Upper lobe of right lung (tissue), 1 donor: ENCODE results near the gene KANSL3. TPM values are rescaled to one million over a fixed set of nuclear protein-coding genes. Genes with fewer than 3 reads are reported as not detected.

ENCODE experiments used
- ATAC-seq: fragments of 200-7000 bp; cut with Tn5 transposase; one replicate; pipeline ENCODE4 v1.9.1; 2020; ENCODE audit warnings: mild to moderate bottlenecking, moderate library complexity
- DNase-seq: peaks from one replicate; pipeline ENCODE4 v3.0.0-alpha.2; 2020
- H3K27ac ChIP-seq: fragments of 200-600 bp; one replicate; pipeline ENCODE4 v1.8.0; 2022
- H3K27me3 ChIP-seq: fragments of 200-600 bp; one replicate; pipeline ENCODE4 v1.8.0; 2022; ENCODE audit warnings: mild to moderate bottlenecking
- H3K36me3 ChIP-seq: fragments of 200-600 bp; one replicate; pipeline ENCODE4 v1.8.0; 2022
- H3K4me1 ChIP-seq: fragments of 200-600 bp; one replicate; pipeline ENCODE4 v1.8.0; 2022
- H3K4me3 ChIP-seq: fragments of 200-600 bp; one replicate; pipeline ENCODE4 v1.8.0; 2022; ENCODE audit warnings: mild to moderate bottlenecking
- H3K9me3 ChIP-seq: fragments of 200-600 bp; one replicate; pipeline ENCODE4 v1.8.0; 2022
- CTCF ChIP-seq: fragments of 200-600 bp; IDR thresholded peaks from one replicate; pipeline ENCODE4 v1.8.0; 2022; ENCODE audit warnings: antibody characterized with exemption
- intact Hi-C: fragments of 100-400 bp; cut with DNase I; formaldehyde crosslinking; loops from one replicate; pipeline ENCODE4 v1.11.0; 2022
- total RNA-seq: library from RNA; stranded (reverse); fragmentation: NEBNext Ultra II Directional; extraction: Animal tissue kit (Norgen Biotek cat#: 25700); gene quantifications from one replicate; pipeline ENCODE4 v1.2.1, GENCODE V29; 2021
- donor health status: DM: no; HTN: yes; CAD: no; lungs with severe emphysema.

Gene KANSL3
- total RNA-seq, 1 donor from 2014 or later: 50.1 TPM

GRCh38 chr2:96547731-96548171, 90.4 kb downstream of the KANSL3 start:
- TF ChIP-seq CTCF: no peak
- ATAC-seq: no peak
- intact Hi-C loops: no loop called here
- Histone ChIP-seq H3K36me3 (peaks cover 52% of the 10 kb centered on the region), H3K4me3 (no peak overlapping the region), H3K27me3 (no peaks in the 10 kb centered on the region), H3K27ac (no peak overlapping the region), H3K9me3 (no peaks in the 10 kb centered on the region), H3K4me1 (peaks cover 10% of the 10 kb centered on the region)
- no peak for DNase-seq

- Histone ChIP-seq H3K27ac (no peak overlapping the region), H3K36me3 (peaks cover 49% of the 10 kb centered on the region), H3K9me3 (no peaks in the 10 kb centered on the region), H3K4me3 (no peak overlapping the region), H3K27me3 (no peaks in the 10 kb centered on the region), H3K4me1 (peaks cover 10% of the 10 kb centered on the region)
- peak; percentile 40 for DNase-seq
- no peak for ATAC-seq
- intact Hi-C loops: no loop called here
- no peak for TF ChIP-seq CTCF
Measured at GRCh38 chr2:96547203-96547641, 90.9 kb downstream of the KANSL3 start.

- H3K9me3 ChIP-seq: no peaks in the 10 kb centered on the region
- H3K27ac ChIP-seq: no peak overlapping the region
- H3K36me3 ChIP-seq: peaks cover 48% of the 10 kb centered on the region
- intact Hi-C loops: no loop called here
- peaks cover 11% of the 10 kb centered on the region for H3K4me1 ChIP-seq
- H3K4me3 ChIP-seq: no peak overlapping the region
- H3K27me3 ChIP-seq: no peaks in the 10 kb centered on the region
- no peak for TF ChIP-seq CTCF
- ATAC-seq (no peak), DNase-seq (peak; percentile 10)
Measured at GRCh38 chr2:96546797-96547196, 91.3 kb downstream of the KANSL3 start.

GRCh38 chr2:96546321-96546720, 91.8 kb downstream of the KANSL3 start:
- TF ChIP-seq CTCF: no peak

More at GRCh38 chr2:96546321-96546720, 91.8 kb downstream of the KANSL3 start:
- ATAC-seq: no peak
- Histone ChIP-seq H3K4me3 (no peak overlapping the region), H3K9me3 (no peaks in the 10 kb centered on the region), H3K36me3 (peaks cover 48% of the 10 kb centered on the region), H3K27ac (no peak overlapping the region), H3K27me3 (no peaks in the 10 kb centered on the region), H3K4me1 (peaks cover 16% of the 10 kb centered on the region)
- intact Hi-C loops: no loop called here
- peak; percentile 30 for DNase-seq

Other genes with a start within 250 kb of the KANSL3 start
- 0.29 TPM for gene NEURL3, start 133.0 kb downstream of the KANSL3 start, total RNA-seq
- gene ARID5A, start 101.6 kb downstream of the KANSL3 start, total RNA-seq: 32.8 TPM
- 0.14 TPM for gene FER1L5, start 4.5 kb upstream of the KANSL3 start, total RNA-seq
- 16.5 TPM for gene LMAN2L, start 101.8 kb upstream of the KANSL3 start, total RNA-seq
- gene CNNM4, start 122.6 kb upstream of the KANSL3 start, total RNA-seq: 15.0 TPM
- 34.1 TPM for gene CNNM3, start 178.0 kb upstream of the KANSL3 start, total RNA-seq
- gene ANKRD23, start 205.7 kb upstream of the KANSL3 start, total RNA-seq: 1.7 TPM
- 8.6 TPM for gene ANKRD39, start 219.7 kb upstream of the KANSL3 start, total RNA-seq
- 37.7 TPM for gene SEMA4C, start 231.8 kb upstream of the KANSL3 start, total RNA-seq